Astrocyte of the spinal cord (primary cell): ENCODE data around the gene SMIM14.
"Not testable (repeated sequence)": the region's sequence is repeated elsewhere in the genome, so short reads cannot be mapped to it uniquely, and the experiment has no call there.

Experiments used
- DNase-seq: peaks from one replicate; pipeline ENCODE4 v3.0.0; 2011; ENCODE audit warnings: low read depth, low spot score
- H3K4me3 ChIP-seq: 2 replicates; pipeline ENCODE4 v1.5.1; 2011; ENCODE audit warnings: low read depth, mild to moderate bottlenecking, low read length, moderate library complexity
- in situ Hi-C: cut with HindIII; loops from 2 replicates; pipeline ENCODE4 v1.10.0; 2017; ENCODE audit warnings: low sequenced_read_pairs
- TF ChIP-seq, protein P1 (sequence below): IDR thresholded peaks from 2 replicates; pipeline ENCODE4 v1.5.1; 2012; ENCODE audit warnings: low read depth, mild to moderate bottlenecking, low read length, inconsistent platforms

Gene SMIM14

DNA sequence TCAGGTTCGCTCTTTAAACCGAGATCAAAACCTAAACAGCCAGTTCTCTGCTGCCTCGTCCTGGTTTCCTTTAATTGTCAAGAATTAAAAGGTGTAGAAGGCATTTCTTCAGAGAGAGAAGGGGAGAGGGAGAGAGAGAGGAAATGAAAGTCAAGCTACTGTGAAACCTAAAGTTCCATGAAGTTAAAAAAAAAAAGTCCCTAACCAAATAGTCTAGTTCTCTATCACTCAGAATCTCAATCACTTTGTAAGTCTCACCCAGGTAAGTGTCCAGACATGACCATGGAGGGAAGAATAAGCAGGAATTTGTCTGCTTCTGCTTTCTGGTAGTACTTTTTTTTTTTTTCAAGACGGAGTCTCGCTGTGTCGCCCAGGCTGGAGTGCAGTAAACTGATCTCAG lies 18.8 kb upstream of the SMIM14 start:
- no peak overlapping the region for H3K4me3 ChIP-seq
- TF ChIP-seq, protein P1, sequence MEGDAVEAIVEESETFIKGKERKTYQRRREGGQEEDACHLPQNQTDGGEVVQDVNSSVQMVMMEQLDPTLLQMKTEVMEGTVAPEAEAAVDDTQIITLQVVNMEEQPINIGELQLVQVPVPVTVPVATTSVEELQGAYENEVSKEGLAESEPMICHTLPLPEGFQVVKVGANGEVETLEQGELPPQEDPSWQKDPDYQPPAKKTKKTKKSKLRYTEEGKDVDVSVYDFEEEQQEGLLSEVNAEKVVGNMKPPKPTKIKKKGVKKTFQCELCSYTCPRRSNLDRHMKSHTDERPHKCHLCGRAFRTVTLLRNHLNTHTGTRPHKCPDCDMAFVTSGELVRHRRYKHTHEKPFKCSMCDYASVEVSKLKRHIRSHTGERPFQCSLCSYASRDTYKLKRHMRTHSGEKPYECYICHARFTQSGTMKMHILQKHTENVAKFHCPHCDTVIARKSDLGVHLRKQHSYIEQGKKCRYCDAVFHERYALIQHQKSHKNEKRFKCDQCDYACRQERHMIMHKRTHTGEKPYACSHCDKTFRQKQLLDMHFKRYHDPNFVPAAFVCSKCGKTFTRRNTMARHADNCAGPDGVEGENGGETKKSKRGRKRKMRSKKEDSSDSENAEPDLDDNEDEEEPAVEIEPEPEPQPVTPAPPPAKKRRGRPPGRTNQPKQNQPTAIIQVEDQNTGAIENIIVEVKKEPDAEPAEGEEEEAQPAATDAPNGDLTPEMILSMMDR = no peak
- no peak for DNase-seq
- in situ Hi-C loops = no loop called here

DNA sequence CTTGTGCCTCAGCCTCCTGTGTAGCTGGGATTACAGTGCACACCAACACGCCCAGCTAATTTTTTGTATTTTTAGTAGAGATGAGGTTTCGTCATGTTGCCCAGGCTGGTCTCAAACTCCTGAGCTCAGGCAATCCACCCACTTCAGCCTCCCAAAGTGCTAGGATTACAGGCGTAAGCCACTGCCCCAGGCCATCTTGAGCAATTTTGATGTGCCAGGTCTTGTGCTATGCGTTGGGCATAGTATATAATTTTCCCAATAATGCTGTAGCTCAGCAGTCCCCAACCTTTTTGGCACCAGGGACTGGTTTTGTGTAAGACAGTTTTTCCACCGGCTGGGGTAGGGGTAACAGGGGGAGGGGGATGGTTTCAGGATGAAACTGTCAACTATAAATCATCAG lies 18.0 kb upstream of the SMIM14 start:
- in situ Hi-C loops, H3K4me3 ChIP-seq, DNase-seq: not testable (repeated sequence)

GRCh38 chr4:39655876-39656275 lies 17.2 kb upstream of the SMIM14 start:
- no peak overlapping the region for H3K4me3 ChIP-seq
- TF ChIP-seq, protein P1 = no peak
- in situ Hi-C loops = no loop called here
- DNase-seq = no peak

DNA sequence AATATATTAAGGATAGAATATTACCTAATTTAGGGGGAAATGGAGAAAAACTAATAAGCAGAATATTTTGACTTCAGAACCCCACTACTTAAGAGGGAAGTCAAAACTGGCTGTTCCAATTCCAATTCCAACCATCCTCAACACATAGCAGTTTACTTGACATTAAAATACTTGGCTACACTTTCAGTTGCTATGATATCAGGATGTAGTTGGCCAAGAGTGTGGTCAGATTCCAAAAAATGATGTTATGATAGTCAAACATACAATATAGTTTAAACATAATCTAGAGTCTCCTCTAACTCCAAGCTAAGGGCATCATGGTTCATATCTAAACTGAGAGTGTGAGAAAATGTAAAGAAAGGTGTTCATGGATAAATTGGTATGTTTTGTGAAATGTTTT lies 16.5 kb upstream of the SMIM14 start:
- TF ChIP-seq, protein P1 = no peak
- no peak overlapping the region for H3K4me3 ChIP-seq
- no peak for DNase-seq
- in situ Hi-C loops = no loop called here

GRCh38 chr4:39651586-39651985 lies 12.9 kb upstream of the SMIM14 start:
- H3K4me3 ChIP-seq, DNase-seq, in situ Hi-C loops: not testable (repeated sequence)

DNA sequence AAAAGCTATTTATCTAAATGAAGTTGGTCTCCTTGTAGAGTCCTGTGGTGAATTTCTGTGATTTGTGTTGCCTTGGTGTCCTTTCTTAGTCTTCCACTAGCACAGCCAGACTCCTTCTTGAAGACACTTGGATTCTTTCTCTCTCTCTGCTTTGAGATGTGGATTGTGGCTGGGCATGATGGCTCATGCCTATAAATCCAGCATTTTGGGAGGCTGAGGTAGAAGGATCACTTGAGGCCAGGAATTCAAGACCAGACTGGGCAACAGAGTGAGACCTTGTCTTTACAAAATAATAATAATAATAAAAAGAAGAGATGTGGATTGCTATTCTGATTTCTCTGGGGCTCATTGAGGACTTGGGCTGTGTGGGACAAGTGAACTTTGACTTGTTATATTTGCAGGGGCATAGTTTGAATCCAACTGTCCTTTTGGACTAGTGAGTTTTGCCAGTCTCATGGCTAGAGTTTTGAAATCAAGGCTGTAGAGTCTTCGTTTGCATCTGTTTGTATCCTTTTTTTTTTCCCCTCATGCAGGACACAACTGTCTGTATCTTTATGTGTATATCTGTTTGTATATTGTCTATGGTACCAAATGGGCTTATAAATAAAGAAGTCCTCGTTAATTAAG lies 11.1 kb upstream of the SMIM14 start:
- TF ChIP-seq, protein P1 = no peak
- H3K4me3 ChIP-seq = no peak overlapping the region
- in situ Hi-C loops = no loop called here
- no peak for DNase-seq

DNA sequence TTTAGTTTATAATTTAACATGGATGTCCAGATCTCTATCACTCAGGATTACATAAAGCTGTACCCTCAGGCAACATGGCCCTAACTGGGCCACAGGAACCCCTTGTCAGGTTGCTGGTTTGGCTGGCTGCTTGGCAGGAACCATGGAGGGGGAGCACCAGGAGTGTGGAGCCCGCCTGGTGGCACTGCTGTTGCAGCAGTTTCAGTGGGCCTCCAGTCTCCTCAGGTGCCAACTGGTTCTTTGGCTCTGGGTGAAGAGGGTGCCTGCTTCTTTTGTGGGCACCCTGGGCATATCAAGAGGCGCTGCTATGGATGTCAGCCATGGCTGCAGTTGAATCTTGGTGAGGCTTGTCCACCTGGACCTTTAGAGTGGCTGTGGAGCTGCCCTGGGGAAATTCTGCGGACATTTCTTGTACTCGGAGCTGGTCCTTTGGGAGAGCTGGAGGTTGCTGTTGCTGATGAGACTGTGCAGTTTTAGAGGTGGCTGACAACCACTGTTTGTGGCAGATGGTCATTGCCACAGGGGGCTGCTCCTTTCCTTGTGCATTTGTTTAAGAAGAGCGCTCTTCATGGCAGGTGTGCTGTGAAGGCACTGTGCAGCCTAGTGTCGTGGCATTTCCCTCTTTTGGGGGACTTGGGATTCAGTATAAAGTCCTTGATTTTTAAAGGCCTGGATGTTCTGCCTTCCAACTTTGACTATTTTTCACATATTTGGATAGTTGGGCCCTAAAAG lies 10.3 kb upstream of the SMIM14 start:
- no peak overlapping the region for H3K4me3 ChIP-seq
- TF ChIP-seq, protein P1 = no peak
- in situ Hi-C loops = no loop called here
- DNase-seq = no peak
